HFFc6 (cell line): Measurements from ENCODE around the gene ZNF213. TPM values are rescaled to one million over a fixed set of nuclear protein-coding genes. Genes with fewer than 3 reads are reported as not detected.
"Not testable (repeated sequence)": the region's sequence is repeated elsewhere in the genome, so short reads cannot be mapped to it uniquely, and the experiment has no call there.

Source experiments
- DNase-seq: peaks from one replicate; pipeline ENCODE4 v3.0.0-alpha.2; 2018
- H3K27ac Mint-ChIP-seq: 2 replicates; pipeline ENCODE4 v1.8.0; 2020; ENCODE audit warnings: mild to moderate bottlenecking, mixed read lengths
- H3K27me3 Mint-ChIP-seq: 2 replicates; pipeline ENCODE4 v1.8.0; 2021; ENCODE audit warnings: mild to moderate bottlenecking, moderate library complexity, mixed read lengths; ENCODE audit not compliant: insufficient read depth
- H3K36me3 Mint-ChIP-seq: 2 replicates; pipeline ENCODE4 v1.8.0; 2021; ENCODE audit warnings: low read depth, mixed read lengths
- H3K4me1 Mint-ChIP-seq: 2 replicates; pipeline ENCODE4 v1.8.0; 2020; ENCODE audit warnings: low read depth, mixed read lengths
- H3K4me3 Mint-ChIP-seq: 2 replicates; pipeline ENCODE4 v1.8.0; 2020; ENCODE audit warnings: mild to moderate bottlenecking, moderate library complexity, mixed read lengths
- H3K9me3 Mint-ChIP-seq: 2 replicates; pipeline ENCODE4 v1.8.0; 2020; ENCODE audit warnings: mild to moderate bottlenecking, mixed read lengths
- CTCF ChIP-seq: fragments of 200-600 bp; sonication (generic); IDR thresholded peaks from 2 replicates; pipeline ENCODE4 v1.5.0; 2021; ENCODE audit warnings: antibody characterized with exemption, mild to moderate bottlenecking
- total RNA-seq, 6 experiments: library from RNA; stranded (reverse); fragmentation: NEBNext Ultra II Directional; extraction: Animal tissue kit (Norgen Biotek cat#: 25700); gene quantifications; 2 replicates in 1 of 6; 3 replicates in 5 of 6; pipeline ENCODE4 v1.2.3, GENCODE V29; 2021

ZNF213 gene
- total RNA-seq, 6 experiments from 2014 or later: 5.9 to 7.3 (median 6.9) TPM

- Mint-ChIP-seq H3K4me3 (peak overlapping the region; percentile 80), H3K36me3 (no peaks in the 10 kb centered on the region), H3K9me3 (no peaks in the 10 kb centered on the region), H3K27me3 (peaks cover 35% of the 10 kb centered on the region), H3K27ac (peak overlapping the region; percentile 18; the same call in 1 of the 2 replicates), H3K4me1 (peaks cover 25% of the 10 kb centered on the region)
- DNase-seq: peak; percentile 76
- no peak for TF ChIP-seq CTCF
Measured at GRCh38 chr16:3175157-3176093, 40.6 kb downstream of the ZNF213 start.

- no peak for TF ChIP-seq CTCF
- Mint-ChIP-seq H3K4me1 (peaks cover 21% of the 10 kb centered on the region), H3K4me3 (no peak overlapping the region), H3K9me3 (no peaks in the 10 kb centered on the region; the same call in 1 of the 2 replicates), H3K27me3 (peaks cover 29% of the 10 kb centered on the region), H3K27ac (no peak overlapping the region), H3K36me3 (no peaks in the 10 kb centered on the region)
- no peak for DNase-seq
Measured at GRCh38 chr16:3179651-3180050, 44.8 kb downstream of the ZNF213 start.

GRCh38 chr16:3180445-3180878 is 45.6 kb downstream of the ZNF213 start:
- Mint-ChIP-seq H3K4me3 (no peak overlapping the region), H3K27ac (no peak overlapping the region), H3K27me3 (peaks cover 27% of the 10 kb centered on the region), H3K9me3 (no peaks in the 10 kb centered on the region; the same call in 1 of the 2 replicates), H3K36me3 (no peaks in the 10 kb centered on the region), H3K4me1 (peaks cover 18% of the 10 kb centered on the region)
- TF ChIP-seq CTCF: no peak
- DNase-seq: peak; percentile 62

- H3K4me1 Mint-ChIP-seq: peaks cover 14% of the 10 kb centered on the region
- H3K27me3 Mint-ChIP-seq: peaks cover 26% of the 10 kb centered on the region
- DNase-seq, H3K36me3 Mint-ChIP-seq, H3K9me3 Mint-ChIP-seq, H3K27ac Mint-ChIP-seq: not testable (repeated sequence)
- peak overlapping the region; percentile 95 for H3K4me3 Mint-ChIP-seq
Measured at GRCh38 chr16:3182293-3182607, 47.4 kb downstream of the ZNF213 start.

GRCh38 chr16:3182608-3183444 is 48.0 kb downstream of the ZNF213 start:
- Mint-ChIP-seq H3K4me1 (peaks cover 20% of the 10 kb centered on the region), H3K4me3 (peak overlapping the region; percentile 95), H3K27ac (peak overlapping the region; percentile 57; the same call in 1 of the 2 replicates), H3K27me3 (peaks cover 23% of the 10 kb centered on the region), H3K36me3 (no peaks in the 10 kb centered on the region), H3K9me3 (no peaks in the 10 kb centered on the region; the same call in 1 of the 2 replicates)
- peak; percentile 65 for DNase-seq
- TF ChIP-seq CTCF: peak; percentile 69
